Neural crest cell (in vitro differentiated cells): ENCODE data around the gene MICAL3. TPM values are rescaled to one million over a fixed set of nuclear protein-coding genes. Genes with fewer than 3 reads are reported as not detected.

Experiments
- DNase-seq: peaks from one replicate; pipeline ENCODE4 v3.0.0; 2021; ENCODE audit warnings: low read depth, mixed read lengths, low spot score
- H3K27ac Mint-ChIP-seq: one replicate; pipeline ENCODE4 v1.8.0; 2021; ENCODE audit warnings: mild to moderate bottlenecking, mixed read lengths; ENCODE audit not compliant: unreplicated experiment
- H3K27me3 Mint-ChIP-seq: 2 replicates; pipeline ENCODE4 v1.8.0; 2021; ENCODE audit warnings: low read depth, mild to moderate bottlenecking, mixed read lengths
- H3K36me3 Mint-ChIP-seq: 2 replicates; pipeline ENCODE4 v1.8.0; 2021; ENCODE audit warnings: low read depth, mild to moderate bottlenecking, mixed read lengths
- H3K4me1 Mint-ChIP-seq: 2 replicates; pipeline ENCODE4 v1.8.0; 2021; ENCODE audit warnings: mixed read lengths
- H3K4me3 Mint-ChIP-seq: one replicate; pipeline ENCODE4 v1.8.0; 2021; ENCODE audit warnings: mild to moderate bottlenecking, mixed read lengths
- H3K9me3 Mint-ChIP-seq: 2 replicates; pipeline ENCODE4 v1.8.0; 2021; ENCODE audit warnings: mixed read lengths
- CTCF ChIP-seq: fragments of 200-600 bp; sonication (generic); conservative IDR thresholded peaks from 2 replicates; pipeline ENCODE4 v1.5.0; 2021; ENCODE audit warnings: antibody characterized with exemption, mild to moderate bottlenecking
- total RNA-seq: library from RNA; stranded (reverse); gene quantifications from 2 replicates; pipeline ENCODE4 v1.2.1, GENCODE V29; 2021

The MICAL3 gene
- total RNA-seq, 1 donor from 2014 or later, result 84.5 TPM

- Mint-ChIP-seq H3K36me3 (no peaks in the 10 kb centered on the region), H3K27me3 (no peaks in the 10 kb centered on the region), H3K4me1 (peaks cover 50% of the 10 kb centered on the region), H3K4me3 (no peak overlapping the region), H3K9me3 (no peaks in the 10 kb centered on the region), H3K27ac (peak overlapping the region; percentile 20)
- no peak for DNase-seq
- TF ChIP-seq CTCF, result no peak
Observed at GRCh38 chr22:17951315-17951714, 73.0 kb downstream of the MICAL3 start.

GRCh38 chr22:17950651-17951214 lies 73.6 kb downstream of the MICAL3 start:
- TF ChIP-seq CTCF, result no peak
- no peaks in the 10 kb centered on the region for H3K27me3 Mint-ChIP-seq
- no peak for DNase-seq
- H3K27ac Mint-ChIP-seq, result peak overlapping the region; percentile 14
- H3K36me3 Mint-ChIP-seq, result no peaks in the 10 kb centered on the region
- no peaks in the 10 kb centered on the region for H3K9me3 Mint-ChIP-seq
- H3K4me1 Mint-ChIP-seq, result peaks cover 56% of the 10 kb centered on the region
- no peak overlapping the region for H3K4me3 Mint-ChIP-seq

- Mint-ChIP-seq H3K36me3 (no peaks in the 10 kb centered on the region), H3K27me3 (no peaks in the 10 kb centered on the region), H3K9me3 (no peaks in the 10 kb centered on the region), H3K4me3 (no peak overlapping the region), H3K4me1 (peaks cover 65% of the 10 kb centered on the region), H3K27ac (no peak overlapping the region)
- no peak for DNase-seq
- TF ChIP-seq CTCF, result no peak
Observed at GRCh38 chr22:17949642-17950473, 74.5 kb downstream of the MICAL3 start.

GRCh38 chr22:17948101-17948500 lies 76.3 kb downstream of the MICAL3 start:
- Mint-ChIP-seq H3K27me3 (no peaks in the 10 kb centered on the region), H3K27ac (no peak overlapping the region), H3K36me3 (no peaks in the 10 kb centered on the region), H3K4me1 (peaks cover 81% of the 10 kb centered on the region), H3K4me3 (no peak overlapping the region), H3K9me3 (no peaks in the 10 kb centered on the region)
- TF ChIP-seq CTCF, result no peak
- no peak for DNase-seq

GRCh38 chr22:17946662-17947367 lies 77.5 kb downstream of the MICAL3 start:
- H3K27me3 Mint-ChIP-seq, result no peaks in the 10 kb centered on the region
- no peak for TF ChIP-seq CTCF
- peak overlapping the region; percentile 79 for H3K27ac Mint-ChIP-seq
- no peaks in the 10 kb centered on the region for H3K36me3 Mint-ChIP-seq
- H3K4me3 Mint-ChIP-seq, result no peak overlapping the region
- no peak for DNase-seq
- no peaks in the 10 kb centered on the region for H3K9me3 Mint-ChIP-seq
- peaks cover 80% of the 10 kb centered on the region for H3K4me1 Mint-ChIP-seq
